OCI-LY1 (cell line): ENCODE results near the gene CHIT1.

Experiments used
- EZH2 ChIP-seq: fragments of 200-600 bp; sonication (generic), shearing (Covaris generic); IDR thresholded peaks from 2 replicates; pipeline ENCODE4 v1.8.0; 2017; ENCODE audit warnings: borderline replicate concordance, mixed run types, mild to moderate bottlenecking, antibody characterized with exemption, low read length, moderate library complexity, mixed read lengths
- TF ChIP-seq, protein P1 (sequence below): fragments of 200-600 bp; sonication (generic), shearing (Covaris generic); IDR thresholded peaks from 2 replicates; pipeline ENCODE4 v1.5.1; 2017; ENCODE audit warnings: mild to moderate bottlenecking, antibody characterized with exemption, low read length, moderate library complexity, mixed read lengths

DNA sequence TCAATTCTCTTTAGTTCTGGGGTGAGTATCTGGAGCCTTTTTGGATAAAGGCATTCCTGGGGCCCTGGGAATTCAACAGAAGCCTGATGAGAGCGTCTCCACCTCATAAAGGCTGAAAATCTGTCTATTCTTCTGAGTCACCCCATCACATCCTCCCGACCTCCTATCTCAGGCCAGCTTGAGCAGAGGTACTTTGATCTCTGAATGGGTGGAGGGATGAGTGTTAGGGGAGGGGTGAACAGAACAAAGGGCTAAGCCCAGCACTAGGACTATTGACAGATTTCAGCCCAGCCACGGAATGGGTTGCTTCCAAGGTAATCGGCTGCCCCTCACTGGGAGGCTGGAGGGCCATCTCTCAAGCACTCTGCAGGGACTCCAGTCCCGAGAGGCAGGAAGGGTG is 51.4 kb downstream of the CHIT1 start:
- TF ChIP-seq, protein P1, sequence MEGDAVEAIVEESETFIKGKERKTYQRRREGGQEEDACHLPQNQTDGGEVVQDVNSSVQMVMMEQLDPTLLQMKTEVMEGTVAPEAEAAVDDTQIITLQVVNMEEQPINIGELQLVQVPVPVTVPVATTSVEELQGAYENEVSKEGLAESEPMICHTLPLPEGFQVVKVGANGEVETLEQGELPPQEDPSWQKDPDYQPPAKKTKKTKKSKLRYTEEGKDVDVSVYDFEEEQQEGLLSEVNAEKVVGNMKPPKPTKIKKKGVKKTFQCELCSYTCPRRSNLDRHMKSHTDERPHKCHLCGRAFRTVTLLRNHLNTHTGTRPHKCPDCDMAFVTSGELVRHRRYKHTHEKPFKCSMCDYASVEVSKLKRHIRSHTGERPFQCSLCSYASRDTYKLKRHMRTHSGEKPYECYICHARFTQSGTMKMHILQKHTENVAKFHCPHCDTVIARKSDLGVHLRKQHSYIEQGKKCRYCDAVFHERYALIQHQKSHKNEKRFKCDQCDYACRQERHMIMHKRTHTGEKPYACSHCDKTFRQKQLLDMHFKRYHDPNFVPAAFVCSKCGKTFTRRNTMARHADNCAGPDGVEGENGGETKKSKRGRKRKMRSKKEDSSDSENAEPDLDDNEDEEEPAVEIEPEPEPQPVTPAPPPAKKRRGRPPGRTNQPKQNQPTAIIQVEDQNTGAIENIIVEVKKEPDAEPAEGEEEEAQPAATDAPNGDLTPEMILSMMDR, result no peak
- no peak for TF ChIP-seq EZH2
